ENCODE data around the gene TPBGL.

The TPBGL gene, protein sequence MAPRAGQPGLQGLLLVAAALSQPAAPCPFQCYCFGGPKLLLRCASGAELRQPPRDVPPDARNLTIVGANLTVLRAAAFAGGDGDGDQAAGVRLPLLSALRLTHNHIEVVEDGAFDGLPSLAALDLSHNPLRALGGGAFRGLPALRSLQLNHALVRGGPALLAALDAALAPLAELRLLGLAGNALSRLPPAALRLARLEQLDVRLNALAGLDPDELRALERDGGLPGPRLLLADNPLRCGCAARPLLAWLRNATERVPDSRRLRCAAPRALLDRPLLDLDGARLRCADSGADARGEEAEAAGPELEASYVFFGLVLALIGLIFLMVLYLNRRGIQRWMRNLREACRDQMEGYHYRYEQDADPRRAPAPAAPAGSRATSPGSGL

DNA sequence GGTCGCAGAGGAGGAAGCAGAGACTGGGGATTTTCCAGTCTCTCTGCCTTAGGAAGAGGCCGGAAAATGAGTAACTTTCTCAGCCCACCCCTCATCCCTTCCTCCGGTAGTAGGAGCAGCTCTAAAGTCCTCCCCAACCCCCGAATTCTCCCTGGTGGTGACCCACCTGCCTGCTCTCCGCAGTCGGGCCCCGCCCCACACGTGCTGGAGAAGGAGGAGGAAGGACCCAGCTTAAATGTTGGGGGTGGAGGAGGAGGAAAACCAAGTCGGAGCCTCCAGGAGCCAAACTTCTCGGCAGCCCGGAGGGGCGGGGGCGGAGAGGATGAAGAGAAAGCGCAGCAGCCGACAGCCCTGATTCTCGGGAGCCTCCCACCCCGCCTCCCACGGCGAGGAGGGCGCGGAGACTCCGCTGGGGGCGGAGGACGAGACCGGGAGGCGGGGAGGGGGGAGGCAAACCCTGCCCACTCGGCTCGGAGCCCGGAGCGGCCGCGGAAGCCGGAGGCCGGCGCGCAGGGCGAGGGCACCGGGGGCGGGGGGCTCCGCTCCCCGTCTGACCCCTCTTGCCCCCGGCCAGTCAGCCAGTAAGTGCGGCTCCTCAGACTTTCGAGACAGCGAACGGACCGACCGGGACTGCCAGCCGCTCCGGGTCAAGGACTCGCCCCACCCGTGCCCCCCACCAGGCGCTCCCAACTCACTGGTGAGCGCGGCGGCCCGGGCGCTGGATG, at the start of gene TPBGL:
Gene TPBGL, plus strand, starts transcription at position 464 of the 725 bp plus-strand sequence. CDS start 276 bp downstream, outside the sequence.
- DNase-seq (ENCODE audit: low read depth, low spot score): no peak

DNA sequence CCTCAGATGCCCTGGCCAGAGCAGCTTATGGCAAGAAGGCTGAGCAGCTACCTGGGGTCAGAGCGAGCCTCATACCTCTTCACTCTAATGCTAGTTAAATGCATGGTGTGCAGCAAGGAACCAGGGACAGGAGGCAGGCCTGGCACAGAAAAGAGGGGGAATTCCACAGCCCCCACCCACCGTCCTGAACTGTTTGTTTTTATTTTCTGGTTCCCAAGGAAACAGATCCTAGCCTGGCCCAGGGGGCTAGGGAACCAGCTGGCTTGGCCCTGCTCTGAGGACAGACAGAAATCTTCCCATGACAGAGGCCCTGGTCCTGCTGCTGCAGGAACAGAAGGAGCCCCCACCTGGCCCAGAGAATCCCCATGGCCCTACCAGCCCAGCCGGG, 49.2 kb upstream of the TPBGL start:
- DNase-seq (ENCODE audit: low read depth, low spot score): no peak

DNA sequence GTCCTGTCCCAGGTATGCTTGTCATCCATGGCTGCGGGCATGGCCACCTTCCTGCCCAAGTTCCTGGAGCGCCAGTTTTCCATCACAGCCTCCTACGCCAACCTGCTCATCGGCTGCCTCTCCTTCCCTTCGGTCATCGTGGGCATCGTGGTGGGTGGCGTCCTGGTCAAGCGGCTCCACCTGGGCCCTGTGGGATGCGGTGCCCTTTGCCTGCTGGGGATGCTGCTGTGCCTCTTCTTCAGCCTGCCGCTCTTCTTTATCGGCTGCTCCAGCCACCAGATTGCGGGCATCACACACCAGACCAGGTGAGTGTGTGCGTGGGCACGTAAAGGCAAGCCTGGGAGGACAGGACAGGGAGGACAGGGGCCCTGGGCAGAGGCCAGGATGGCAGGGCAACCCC, 47.3 kb upstream of the TPBGL start:
- no peak for DNase-seq (ENCODE audit: low read depth, low spot score)

DNA sequence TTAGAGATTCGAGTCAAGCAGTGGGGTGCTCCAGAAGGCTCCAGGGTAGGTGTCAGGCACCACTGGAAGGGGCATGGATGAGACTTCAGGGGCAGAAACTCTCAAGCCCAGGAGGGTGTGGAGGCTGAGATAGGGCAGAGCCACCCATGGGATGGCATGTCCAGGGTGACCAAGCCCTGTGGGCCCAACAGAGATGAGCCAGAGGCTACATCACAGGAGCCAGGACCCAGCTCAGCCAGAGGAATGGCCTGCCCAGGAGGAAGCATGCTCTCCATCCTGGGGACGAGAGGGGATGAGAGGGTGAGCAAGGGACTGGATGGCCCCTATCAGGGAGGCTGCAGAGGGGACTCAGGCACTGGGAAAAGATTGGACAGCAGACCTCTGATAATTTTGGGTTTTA, 46.9 kb upstream of the TPBGL start:
- DNase-seq (ENCODE audit: low read depth, low spot score): no peak

DNA sequence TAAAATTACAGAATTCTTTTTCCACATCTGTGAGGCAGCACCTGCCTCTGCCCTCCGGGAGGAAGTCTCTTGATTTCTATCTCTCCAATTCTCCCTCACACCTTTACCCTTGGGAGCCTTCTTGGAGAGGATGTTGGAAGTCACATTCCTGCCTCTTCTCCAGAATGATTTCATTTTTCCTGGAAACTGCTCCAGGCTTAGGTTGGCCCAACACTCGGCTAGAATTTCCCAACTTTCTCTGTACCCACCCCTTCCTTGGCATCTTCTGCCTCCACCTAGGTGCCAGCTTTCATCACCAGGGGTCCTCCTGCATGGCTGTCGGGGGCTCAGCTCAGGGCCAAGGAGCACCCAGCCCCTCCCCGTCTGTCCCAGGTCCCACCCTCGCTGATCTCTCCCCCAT, 46.4 kb upstream of the TPBGL start:
- DNase-seq (ENCODE audit: low read depth, low spot score): no peak

DNA sequence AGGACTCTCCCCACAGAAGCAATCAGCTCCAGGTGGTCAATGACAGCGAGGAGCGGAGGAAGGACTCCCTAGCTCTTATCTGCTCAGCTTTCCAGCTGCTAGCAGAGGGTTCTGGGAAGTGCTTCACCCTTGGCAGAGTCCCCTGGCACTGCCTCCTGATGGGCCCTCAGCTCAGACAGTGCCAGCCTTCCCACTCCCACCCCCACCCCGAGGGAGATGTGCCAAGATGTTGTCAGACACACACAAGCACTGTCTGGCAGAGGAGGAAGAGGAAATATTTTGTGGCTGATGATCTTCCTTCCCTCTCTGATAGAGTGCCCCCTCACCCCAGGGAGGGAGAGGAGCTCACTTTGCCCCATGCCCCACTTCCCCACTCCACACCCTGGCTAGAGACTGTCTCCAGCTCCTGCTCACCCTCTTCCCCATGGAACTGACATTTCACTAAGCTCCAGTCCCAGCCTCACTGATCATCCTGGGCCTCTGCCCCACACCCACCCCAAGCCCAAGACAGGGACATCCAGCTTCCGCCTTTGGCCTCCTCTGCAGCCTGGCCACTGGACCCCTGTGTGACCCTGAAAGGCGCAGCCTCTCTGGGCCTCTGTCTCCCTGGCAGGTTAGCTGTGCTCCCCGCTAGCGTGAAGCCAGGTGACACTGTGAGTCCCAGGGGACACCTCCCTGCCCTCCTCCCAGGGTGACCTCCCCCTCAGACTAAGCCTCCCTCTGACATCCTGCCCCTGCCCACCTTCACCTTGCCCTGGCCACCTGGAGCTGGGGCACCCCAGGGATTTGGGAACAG, 45.2 kb upstream of the TPBGL start:
- no peak for DNase-seq (ENCODE audit: low read depth, low spot score)

DNA sequence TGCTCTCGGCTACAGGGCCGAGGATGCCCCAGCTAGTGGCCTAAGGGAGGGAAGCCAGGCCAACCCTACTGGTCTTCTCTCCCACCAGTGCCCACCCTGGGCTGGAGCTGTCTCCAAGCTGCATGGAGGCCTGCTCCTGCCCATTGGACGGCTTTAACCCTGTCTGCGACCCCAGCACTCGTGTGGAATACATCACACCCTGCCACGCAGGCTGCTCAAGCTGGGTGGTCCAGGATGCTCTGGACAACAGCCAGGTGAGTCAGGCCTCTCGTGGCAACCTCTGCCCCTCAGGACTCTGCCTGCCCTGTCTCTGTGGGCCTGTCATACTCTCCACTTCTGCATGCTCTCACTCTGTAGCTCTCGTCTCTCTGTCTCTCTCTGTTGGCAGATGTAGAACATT, 44.1 kb upstream of the TPBGL start:
- DNase-seq (ENCODE audit: low read depth, low spot score): no peak

DNA sequence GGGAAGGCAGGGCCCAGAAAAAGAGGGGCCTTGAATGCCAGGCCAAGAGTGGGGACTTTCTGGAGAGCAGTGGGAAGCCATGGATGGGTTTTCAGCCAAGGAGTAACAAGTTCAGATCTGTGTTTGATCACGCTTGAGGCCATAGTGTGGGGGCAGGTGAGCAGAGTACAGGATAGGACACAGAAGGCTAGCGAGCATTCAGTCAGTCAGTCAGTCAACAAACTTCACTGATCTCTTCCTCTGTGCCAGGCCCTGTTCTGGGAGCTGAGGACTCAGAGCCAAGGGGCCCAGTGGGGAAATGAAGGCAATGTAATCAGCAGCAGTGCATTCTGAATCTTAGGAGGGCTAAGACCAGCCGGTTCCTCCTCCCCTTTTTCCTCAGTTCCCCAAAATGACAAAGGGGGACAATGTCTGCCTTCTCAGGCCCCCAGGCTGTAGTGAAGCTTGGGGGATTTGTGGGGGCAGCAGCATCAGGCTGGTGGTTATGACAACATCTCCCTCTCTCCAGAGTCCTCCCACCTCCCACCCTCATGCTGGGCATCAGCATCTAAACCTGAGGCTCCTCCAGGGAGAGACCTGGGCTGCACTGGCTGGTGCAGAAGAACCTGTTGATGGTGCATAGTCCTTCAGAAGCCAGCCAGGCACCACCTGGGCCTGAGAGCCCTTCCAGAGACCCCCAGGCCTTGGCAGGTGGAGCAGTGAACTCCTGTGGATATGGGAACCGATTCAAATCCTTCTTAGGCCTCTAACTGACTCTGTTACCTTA, 42.9 kb upstream of the TPBGL start:
- DNase-seq (ENCODE audit: low read depth, low spot score): no peak

DNA sequence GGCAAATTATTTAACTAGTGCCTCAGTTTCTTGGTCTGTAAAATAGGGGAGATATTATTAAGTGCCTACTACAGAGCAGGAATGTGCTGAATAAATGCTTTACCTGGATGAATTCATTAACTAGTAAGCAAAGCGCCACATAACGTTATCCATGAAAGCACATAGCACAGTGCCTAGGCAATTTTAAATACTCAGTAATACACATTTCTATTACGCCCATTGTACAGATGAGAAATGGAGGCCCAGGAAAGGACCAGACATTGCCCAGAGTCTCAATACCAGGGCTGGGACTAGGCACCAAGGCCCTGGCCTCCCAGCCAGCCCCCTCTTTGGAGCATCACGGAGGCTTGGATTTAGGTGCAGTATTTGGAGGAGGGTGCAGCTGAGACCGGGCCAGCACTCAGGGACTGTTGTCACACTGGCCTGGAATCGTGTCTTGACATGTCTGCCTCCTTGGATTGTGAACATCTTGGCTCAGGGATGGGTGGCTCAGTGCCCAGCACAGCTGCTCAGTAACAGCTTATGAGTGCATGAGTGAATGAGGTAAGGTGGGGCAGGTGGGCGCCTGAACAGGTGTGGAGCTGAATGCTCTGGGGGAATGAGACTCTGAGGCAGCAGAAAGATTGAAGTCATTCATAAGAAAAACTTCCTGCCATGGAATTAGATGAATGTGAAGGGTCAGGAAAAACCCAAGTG, 42.1 kb upstream of the TPBGL start:
- DNase-seq (ENCODE audit: low read depth, low spot score): no peak

DNA sequence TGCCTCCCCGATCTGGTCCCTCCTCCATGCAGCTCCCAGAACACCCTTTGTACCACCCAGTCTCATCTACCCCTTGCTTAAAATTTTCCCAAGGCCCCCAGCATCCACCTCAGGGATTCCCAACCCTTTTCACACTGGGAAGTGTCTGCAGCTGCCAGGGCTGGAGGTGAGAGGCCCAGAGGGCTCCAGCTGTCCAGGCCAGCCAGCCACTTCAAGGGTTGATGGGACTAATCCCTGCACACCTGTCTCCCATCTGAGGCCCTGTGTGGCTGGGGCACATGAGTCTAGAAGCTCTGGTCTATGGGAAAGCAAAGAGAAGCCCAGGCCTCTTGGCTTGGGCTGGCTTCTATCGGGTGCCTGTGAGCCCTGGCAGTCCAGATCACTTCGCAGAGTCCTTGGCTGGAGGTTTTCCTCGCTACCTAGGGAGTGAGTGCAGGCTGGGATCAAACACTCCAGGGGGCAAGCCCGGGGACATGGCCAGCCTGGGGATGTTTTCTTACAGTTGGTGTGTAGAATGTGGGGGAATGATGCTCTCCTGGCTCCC, 41.1 kb upstream of the TPBGL start:
- DNase-seq (ENCODE audit: low read depth, low spot score): no peak

DNA sequence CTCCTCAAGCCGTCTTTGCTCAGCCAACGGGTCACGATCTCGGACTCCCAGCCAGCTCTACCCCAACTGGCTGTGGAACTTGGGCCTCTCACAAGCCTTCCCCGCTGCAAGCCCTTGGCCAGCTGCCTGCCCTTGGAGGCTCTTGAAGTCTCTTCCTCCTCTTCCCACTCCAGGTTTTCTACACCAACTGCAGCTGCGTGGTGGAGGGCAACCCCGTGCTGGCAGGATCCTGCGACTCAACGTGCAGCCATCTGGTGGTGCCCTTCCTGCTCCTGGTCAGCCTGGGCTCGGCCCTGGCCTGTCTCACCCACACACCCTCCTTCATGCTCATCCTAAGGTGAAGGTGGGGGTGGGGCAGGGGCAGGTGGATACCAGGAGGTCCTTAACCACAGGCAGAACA, 40.5 kb upstream of the TPBGL start:
- no peak for DNase-seq (ENCODE audit: low read depth, low spot score)

DNA sequence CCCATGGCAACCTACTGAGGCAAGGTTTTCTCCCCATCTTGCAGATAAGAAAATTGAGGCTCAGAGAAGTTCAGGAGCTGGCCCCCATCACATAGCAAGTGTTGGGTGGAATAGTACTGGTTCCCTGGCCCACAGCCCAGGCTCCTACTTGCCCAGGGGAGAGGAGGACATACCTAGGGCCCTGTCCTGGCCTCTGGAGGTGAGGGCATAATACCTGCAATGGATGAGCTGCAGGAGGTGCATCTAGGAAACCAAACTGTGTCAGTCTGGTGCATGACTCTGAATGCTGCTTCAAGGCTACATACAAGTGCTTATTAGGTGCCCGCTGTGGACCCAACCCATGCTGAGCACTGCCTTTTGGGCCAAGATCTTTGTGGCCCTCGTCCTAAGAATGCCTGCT, 40.0 kb upstream of the TPBGL start:
- no peak for DNase-seq (ENCODE audit: low read depth, low spot score)

DNA sequence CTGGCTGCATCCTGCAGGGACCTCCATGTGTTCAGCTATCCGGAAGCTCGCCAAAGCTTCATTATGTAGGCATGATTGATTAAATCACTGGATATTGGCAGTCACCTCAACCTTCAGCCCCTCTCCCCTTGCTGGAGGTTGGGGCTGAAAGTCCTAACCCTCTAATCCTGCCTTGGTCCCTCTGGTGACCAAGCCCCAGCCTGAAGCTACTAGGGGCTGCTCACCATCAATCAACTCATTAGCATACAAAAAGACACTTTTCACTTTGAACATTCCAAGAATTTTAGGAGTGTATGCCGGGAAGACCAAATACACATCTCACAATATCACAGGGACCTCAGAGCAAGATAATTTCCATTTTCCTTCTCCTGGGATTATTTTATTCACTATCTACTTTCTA, 38.8 kb upstream of the TPBGL start:
- no peak for DNase-seq (ENCODE audit: low read depth, low spot score)

DNA sequence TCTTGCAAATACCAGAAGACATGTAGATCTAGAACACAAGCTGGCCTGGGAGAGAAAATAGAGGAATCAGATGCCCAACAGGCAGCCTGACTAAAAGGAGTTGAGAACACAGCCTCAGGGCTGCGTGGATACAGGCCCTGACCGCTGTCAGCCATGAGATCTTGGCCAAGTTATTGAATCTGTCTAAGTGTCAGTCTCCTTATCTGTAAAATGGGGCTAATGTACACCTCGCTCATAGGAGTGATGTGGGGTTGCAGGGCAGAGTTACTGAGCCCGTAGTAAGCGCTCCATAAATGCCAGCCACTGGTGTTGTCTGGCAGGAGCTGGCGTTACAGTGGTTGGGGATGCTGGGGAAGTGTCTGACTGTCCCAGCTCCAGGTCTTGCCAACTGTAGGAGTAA, 38.4 kb upstream of the TPBGL start:
- no peak for DNase-seq (ENCODE audit: low read depth, low spot score)

DNA sequence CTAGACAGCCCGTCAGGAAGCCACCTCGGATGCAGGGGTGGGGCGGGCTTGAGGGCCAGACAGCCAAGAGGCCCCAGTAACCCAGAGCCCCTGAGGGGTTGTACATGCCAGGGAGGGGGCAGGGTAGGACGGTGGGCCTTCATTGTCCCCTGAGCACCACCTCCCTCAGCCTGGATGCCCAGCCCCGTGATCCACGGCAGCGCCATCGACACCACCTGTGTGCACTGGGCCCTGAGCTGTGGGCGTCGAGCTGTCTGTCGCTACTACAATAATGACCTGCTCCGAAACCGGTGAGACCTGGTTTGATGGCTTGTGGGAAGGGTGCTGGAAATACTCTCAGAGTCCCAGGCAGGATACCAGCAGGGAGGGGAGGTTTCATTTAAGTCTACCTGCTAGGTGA, 37.4 kb upstream of the TPBGL start:
- no peak for DNase-seq (ENCODE audit: low read depth, low spot score)

DNA sequence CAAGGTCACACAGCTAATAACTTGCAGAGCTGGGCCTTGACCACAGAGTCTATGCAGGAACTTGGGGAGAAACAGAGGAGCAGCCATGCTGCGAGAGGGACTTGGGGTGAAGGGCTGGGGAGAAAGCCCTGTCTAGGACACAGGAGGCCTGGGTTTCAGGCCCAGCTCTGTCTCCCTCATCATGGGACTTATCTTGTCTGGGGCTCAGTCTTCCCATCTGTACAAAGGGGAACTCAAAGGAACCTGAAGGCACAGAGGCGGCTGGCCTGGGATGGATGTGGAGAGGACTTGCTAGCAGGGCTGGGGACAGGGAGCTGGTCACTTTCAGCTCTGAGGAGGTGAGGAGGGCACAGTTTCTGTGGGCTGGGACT, 36.9 kb upstream of the TPBGL start:
- no peak for DNase-seq (ENCODE audit: low read depth, low spot score)

DNA sequence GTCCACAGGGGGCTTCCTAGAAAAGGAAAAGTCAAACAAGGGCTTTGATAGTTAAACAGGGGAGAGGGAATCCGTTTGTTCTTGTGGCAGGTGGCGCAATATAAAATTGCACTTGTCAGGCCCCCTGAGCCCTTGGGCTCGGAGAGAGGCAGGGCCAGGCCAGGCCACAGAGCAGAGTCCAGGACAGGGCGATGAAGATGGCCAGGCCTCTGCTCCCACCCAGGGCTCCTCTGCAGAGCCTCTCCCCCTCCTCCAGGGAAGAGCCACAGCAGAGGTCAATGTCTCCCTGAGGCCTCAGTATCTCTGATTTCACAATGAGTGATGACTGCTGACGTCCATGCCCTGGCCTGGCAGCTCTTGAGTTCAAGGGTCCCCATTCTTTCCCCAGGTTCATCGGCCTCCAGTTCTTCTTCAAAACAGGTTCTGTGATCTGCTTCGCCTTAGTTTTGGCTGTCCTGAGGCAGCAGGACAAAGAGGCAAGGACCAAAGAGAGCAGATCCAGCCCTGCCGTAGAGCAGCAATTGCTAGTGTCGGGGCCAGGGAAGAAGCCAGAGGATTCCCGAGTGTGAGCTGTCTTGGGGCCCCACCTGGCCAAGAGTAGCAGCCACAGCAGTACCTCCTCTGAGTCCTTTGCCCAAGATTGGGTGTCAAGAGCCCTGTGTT, 36.4 kb upstream of the TPBGL start:
- DNase-seq (ENCODE audit: low read depth, low spot score): no peak

DNA sequence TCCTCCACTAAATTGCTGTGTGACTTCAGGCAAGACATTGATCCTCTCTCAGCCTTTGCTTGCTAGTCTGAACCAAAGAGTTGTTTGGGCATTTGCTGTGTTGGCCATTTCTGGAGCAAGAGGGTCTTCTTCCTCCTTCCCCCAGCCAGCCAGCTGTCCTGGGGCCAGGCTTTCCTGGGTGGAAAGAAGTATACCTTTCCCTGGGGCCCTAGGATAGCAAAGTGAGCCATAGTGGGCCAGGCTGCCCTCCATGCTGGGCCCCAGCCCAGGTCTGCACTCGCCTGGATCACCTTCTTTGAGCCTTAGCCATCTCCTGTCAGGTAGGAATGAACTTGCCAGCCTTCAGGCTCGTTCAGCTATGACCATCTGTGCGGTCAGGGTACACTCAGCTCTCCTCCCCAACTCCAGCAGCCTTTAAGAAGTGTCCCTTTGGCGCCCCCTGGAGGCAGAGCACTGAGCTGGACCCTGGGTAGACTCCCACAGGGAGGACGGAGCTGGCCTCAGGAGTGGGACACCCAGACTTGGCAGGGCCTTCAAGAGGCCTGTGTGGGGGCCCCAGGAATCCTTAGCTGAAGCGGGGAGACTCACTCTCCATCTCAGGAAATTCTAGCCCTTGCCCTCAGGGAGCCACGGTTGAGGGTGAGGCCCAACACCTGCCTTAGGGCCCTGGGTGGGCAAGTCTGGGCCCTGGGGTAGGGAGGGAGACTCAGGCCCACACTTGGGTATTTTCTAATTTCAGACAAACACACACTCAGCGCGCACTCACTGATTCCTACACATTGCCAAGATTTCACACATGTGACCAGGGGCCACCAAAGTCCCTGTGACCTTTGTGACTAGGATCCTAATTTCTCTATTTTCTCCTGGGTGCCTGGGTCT, 35.6 kb upstream of the TPBGL start:
- peak; percentile 59 for DNase-seq (ENCODE audit: low read depth, low spot score)

DNA sequence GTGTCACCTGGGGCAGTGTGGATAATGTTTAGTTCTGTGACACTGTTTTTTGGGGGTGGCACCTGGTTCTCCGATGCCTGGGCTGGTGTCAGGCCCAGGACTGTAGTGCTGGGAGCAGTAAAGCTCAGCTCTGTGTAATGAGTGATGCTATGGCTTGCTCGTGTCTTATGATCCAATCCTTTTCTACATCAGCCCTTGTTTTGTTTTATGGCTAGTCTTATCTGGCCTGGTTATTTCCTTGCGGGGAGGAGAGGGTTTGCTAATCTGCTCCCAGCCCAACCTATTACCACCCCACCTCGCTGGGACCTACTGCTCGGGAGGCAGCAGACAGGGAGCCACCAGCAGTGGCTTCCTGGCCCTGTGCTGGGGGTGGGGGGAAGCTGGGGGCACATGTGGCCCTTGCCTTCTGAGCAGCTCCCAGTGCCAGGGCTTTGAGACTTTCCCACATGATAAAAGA, 35.0 kb upstream of the TPBGL start:
- no peak for DNase-seq (ENCODE audit: low read depth, low spot score)
